A549 treated with AZD9567 at 1 μM for 4 hours (cell line): Measurements from ENCODE around the gene CYB561D2. TPM values are rescaled to one million over a fixed set of nuclear protein-coding genes. Genes with fewer than 3 reads are reported as not detected.

Experiments used
- total RNA-seq: library from RNA; stranded (reverse); fragments of 200-300 nt; extraction: Qiagen RNA extraction; gene quantifications from 5 replicates; pipeline ENCODE4 v1.2.3, GENCODE V29; 2022; ENCODE audit not compliant: insufficient read depth

Gene CYB561D2
- total RNA-seq: 15.1 to 22.0 TPM (median 20.1 TPM) in 5 replicates

GRCh38 chr3:50350527-50351322 lies at the start of gene CYB561D2, which contains the start of gene NPRL2:
Gene CYB561D2, plus strand, starts transcription at chr3:50350862. Its CDS starts 572 bp downstream, at chr3:50351434.
Gene NPRL2, minus strand, starts transcription at chr3:50350775. Its CDS starts 123 bp downstream, at chr3:50350652.

DNA sequence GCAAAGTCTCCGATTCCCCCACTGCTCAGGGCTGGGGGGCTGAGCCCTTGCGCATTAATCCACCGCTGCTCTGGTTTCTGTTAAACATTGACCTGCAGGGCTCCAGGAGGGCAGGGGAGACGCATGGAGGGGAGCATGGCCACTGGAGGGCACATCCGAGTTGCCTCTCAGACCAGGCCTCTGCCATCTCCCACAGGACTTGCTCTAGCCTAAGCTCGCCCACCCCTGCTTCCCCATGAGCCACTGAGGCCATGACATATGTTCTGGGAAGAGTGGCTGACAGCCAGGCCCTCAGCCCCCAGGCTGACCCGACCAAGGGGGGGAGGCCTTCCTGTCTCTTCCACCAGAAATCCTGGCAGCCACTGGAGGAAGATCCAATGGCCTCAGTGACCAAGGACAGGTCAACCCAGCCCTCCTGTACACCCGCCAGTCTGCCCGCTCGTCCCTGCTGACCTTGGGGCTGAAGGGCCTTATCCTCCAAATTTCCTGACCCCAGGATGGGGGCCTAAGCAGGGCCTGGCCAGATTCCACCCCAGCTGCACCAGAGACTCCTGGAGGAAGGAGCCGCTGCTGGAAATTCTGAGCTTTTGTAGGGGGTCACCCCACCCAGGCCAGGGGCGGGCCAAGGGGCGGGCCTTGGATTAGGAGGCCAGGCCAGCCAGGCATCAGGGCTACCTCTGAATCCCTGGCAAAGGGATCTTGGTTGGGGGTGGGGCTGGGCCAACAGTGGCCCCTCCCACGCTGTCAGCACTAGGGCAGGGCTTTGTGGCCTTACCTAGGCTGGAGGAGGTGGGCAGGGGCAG lies 47.4 kb upstream of the CYB561D2 start, which contains the start of gene HYAL1:
HYAL1 (minus strand) TSS at position 562 of the 803 bp plus-strand sequence. CDS start 618 bp downstream, outside the sequence.

DNA sequence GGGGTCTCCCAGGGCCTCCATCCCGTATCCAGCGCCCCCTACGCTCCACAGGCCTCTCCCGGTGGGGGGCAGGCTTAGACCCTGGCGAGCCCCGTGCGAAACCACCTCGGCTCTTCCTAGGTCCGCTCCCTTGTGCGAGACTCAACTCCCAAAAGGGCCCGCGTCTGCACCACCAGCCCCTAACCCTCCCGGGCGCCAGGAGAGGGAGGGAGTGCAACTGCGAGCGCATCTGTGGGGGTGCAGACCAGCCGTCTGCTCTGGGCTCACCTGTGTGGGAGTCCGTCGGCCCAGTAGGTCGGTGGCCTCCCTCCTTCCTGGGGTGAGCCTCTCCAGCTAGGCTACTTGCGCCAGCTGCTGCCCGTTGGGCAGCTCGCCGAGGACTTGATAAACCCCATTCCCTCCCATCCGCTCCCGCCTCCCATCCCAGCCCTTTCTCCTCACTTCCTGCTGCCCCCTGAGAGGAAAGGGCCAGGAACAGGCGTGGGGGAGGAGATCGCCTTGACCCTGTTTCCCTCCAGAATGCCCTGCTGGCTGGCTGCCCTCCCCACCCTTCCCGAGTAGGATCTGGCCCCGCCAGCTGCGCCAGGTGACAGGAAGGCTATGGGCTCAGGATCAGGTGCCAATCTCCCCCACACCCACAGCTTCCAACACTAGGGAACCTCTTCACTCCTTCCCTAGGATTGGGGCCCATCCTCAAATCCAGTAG lies 28.1 kb upstream of the CYB561D2 start, which contains the start of gene HYAL2:
HYAL2 (minus strand) TSS at position 360 of the 706 bp plus-strand sequence. CDS start 2,256 bp downstream, outside the sequence.

GRCh38 chr3:50327943-50328691 lies 22.5 kb upstream of the CYB561D2 start, which contains the start of gene TUSC2:
Gene TUSC2, minus strand, starts transcription at chr3:50328223. Its CDS starts 124 bp downstream, at chr3:50328099.

DNA sequence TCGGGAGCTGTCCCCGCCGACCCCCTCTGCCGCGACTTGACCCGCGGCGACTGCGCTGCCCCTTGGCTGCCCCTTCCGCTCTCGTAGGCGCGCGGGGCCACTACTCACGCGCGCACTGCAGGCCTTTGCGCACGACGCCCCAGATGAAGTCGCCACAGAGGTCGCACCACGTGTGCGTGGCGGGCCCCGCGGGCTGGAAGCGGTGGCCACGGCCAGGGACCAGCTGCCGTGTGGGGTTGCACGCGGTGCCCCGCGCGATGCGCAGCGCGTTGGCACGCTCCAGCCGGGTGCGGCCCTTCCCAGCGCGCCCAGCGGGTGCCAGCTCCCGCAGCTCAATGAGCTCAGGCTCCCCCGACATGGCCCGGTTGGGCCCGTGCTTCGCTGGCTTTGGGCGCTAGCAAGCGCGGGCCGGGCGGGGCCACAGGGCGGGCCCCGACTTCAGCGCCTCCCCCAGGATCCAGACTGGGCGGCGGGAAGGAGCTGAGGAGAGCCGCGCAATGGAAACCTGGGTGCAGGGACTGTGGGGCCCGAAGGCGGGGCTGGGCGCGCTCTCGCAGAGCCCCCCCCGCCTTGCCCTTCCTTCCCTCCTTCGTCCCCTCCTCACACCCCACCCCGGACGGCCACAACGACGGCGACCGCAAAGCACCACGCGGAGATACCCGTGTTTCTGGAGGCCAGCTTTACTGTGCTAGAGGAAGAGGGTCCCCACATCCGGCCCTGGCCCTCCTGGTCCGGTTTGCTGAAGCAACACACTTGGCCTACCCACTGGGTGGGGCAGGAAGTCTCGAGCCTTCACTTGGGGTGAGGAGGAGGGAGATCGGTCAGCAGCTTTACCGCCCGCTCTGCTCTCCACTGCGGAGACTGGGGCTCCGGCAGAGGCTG lies 10.0 kb upstream of the CYB561D2 start, which contains the start of gene RASSF1:
RASSF1 (minus strand) TSS at position 389 of the 882 bp plus-strand sequence; CDS start at position 358, 31 bp downstream.

GRCh38 chr3:50345586-50346234 lies 5.0 kb upstream of the CYB561D2 start, which contains the start of gene ZMYND10:
Gene ZMYND10, minus strand, starts transcription at chr3:50345732. Its CDS starts 153 bp downstream, at chr3:50345579.

DNA sequence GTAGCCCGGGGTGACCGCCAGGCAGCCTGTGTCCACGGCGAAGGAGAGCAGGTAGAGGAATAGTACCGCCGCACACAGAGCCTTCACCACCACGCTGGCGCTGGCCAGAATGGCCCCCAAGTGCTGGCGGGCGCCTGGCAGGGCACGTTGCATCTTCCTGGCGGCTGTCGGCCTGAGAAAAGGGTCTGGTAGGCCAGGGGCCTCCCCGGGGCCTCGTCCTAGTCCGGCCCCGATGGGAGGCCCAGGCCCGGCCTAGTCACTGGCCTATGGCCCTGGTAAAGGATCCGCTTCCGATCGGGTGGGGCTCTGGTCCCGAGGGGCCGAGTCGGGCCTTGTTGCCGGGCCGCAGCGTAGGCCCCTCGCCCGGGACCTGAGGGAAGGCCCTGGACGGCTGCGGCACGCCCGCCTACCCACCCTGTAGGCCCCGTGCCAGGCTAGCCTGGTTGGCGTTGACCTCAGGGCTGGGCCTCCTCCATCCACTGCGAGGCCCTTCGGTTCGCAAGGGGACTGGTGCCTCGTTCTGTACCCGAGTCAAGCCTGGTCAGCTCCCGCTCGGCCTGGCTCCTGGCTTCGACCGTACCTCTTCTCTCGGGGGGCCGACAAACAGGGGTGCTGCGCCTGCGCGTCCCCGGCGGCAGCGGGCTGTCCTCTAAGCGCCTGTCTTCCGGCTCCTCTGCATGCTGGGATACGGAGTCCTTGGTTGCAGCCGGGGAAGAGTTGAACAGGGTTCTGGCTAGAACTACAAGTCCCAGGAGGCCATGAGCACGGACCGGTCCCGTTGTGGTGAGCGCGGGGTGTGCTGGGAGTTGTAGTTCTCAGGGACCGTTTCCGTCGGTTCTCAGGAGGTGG lies 8.5 kb downstream of the CYB561D2 start, which contains the start of gene TMEM115:
TMEM115 (minus strand) TSS at position 611 of the 849 bp plus-strand sequence; CDS start at position 153, 458 bp downstream.

Other genes starting within 250 kb of the CYB561D2 start
- gene SEMA3F, start 195.5 kb upstream of the CYB561D2 start, total RNA-seq: 9.3 to 14.6 TPM (median 13.9 TPM) in 5 replicates
- not detected in 5 replicates for gene GNAT1, start 159.3 kb upstream of the CYB561D2 start, total RNA-seq
- 0.05 to 0.09 TPM in 2 of 5 replicates, not detected in the others for gene SLC38A3, start 145.6 kb upstream of the CYB561D2 start, total RNA-seq
- gene GNAI2, start 114.7 kb upstream of the CYB561D2 start, total RNA-seq: 37.0 to 49.5 TPM (median 48.2 TPM) in 5 replicates
- gene SEMA3B, start 81.7 kb upstream of the CYB561D2 start, total RNA-seq: 6.3 to 12.7 TPM (median 6.7 TPM) in 5 replicates
- gene LSMEM2, start 71.8 kb upstream of the CYB561D2 start, total RNA-seq: 0.07 to 0.08 TPM (median 0.07 TPM) in 4 of 5 replicates, not detected in the other
- gene IFRD2, start 58.4 kb upstream of the CYB561D2 start, total RNA-seq: 64.7 to 88.5 TPM (median 84.1 TPM) in 5 replicates
- gene HYAL3, start 51.5 kb upstream of the CYB561D2 start, total RNA-seq: 6.8 to 10.1 TPM (median 8.3 TPM) in 5 replicates
- 4.3 to 8.6 TPM (median 8.3 TPM) in 5 replicates for gene NAA80, start 51.5 kb upstream of the CYB561D2 start, total RNA-seq
- 0.40 to 0.48 TPM (median 0.46 TPM) in 4 of 5 replicates, not detected in the other for gene HYAL1, start 47.3 kb upstream of the CYB561D2 start, total RNA-seq
- gene HYAL2, start 28.1 kb upstream of the CYB561D2 start, total RNA-seq: 26.8 to 33.6 TPM (median 30.4 TPM) in 5 replicates
- 19.8 to 39.8 TPM (median 36.5 TPM) in 5 replicates for gene TUSC2, start 22.6 kb upstream of the CYB561D2 start, total RNA-seq
- 14.4 to 22.0 TPM (median 21.2 TPM) in 5 replicates for gene RASSF1, start 10.0 kb upstream of the CYB561D2 start, total RNA-seq
- gene ZMYND10, start 5.1 kb upstream of the CYB561D2 start, total RNA-seq: 0.86 to 1.5 TPM (median 1.2 TPM) in 4 of 5 replicates, not detected in the other
- gene NPRL2, start 87 bp upstream of the CYB561D2 start, total RNA-seq: 13.4 to 15.4 TPM (median 14.4 TPM) in 5 replicates
- 33.9 to 47.2 TPM (median 45.6 TPM) in 5 replicates for gene TMEM115, start 8.7 kb downstream of the CYB561D2 start, total RNA-seq
- gene CACNA2D2, start 152.8 kb downstream of the CYB561D2 start, total RNA-seq: 0.37 to 1.8 TPM (median 0.64 TPM) in 5 replicates
- 2.3 to 4.4 TPM (median 2.7 TPM) in 5 replicates for gene C3orf18, start 216.9 kb downstream of the CYB561D2 start, total RNA-seq
- gene HEMK1, start 218.7 kb downstream of the CYB561D2 start, total RNA-seq: 1.1 to 6.6 TPM (median 6.2 TPM) in 5 replicates